ENCODE results near the gene NLRP4.

The NLRP4 gene, protein sequence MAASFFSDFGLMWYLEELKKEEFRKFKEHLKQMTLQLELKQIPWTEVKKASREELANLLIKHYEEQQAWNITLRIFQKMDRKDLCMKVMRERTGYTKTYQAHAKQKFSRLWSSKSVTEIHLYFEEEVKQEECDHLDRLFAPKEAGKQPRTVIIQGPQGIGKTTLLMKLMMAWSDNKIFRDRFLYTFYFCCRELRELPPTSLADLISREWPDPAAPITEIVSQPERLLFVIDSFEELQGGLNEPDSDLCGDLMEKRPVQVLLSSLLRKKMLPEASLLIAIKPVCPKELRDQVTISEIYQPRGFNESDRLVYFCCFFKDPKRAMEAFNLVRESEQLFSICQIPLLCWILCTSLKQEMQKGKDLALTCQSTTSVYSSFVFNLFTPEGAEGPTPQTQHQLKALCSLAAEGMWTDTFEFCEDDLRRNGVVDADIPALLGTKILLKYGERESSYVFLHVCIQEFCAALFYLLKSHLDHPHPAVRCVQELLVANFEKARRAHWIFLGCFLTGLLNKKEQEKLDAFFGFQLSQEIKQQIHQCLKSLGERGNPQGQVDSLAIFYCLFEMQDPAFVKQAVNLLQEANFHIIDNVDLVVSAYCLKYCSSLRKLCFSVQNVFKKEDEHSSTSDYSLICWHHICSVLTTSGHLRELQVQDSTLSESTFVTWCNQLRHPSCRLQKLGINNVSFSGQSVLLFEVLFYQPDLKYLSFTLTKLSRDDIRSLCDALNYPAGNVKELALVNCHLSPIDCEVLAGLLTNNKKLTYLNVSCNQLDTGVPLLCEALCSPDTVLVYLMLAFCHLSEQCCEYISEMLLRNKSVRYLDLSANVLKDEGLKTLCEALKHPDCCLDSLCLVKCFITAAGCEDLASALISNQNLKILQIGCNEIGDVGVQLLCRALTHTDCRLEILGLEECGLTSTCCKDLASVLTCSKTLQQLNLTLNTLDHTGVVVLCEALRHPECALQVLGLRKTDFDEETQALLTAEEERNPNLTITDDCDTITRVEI

GRCh38 chr19:55836340-55836739, at the start of gene NLRP4:
Gene NLRP4 (plus strand): TSS chr19:55836540. CDS start chr19:55852081, 15,541 bp downstream.
- DNase-seq: no peak

- no peak for DNase-seq
These were observed 41.3 kb upstream of the NLRP4 start for GRCh38 chr19:55795021-55795420.

- DNase-seq: no peak
These were observed 34.9 kb upstream of the NLRP4 start for GRCh38 chr19:55801416-55801815.

DNA sequence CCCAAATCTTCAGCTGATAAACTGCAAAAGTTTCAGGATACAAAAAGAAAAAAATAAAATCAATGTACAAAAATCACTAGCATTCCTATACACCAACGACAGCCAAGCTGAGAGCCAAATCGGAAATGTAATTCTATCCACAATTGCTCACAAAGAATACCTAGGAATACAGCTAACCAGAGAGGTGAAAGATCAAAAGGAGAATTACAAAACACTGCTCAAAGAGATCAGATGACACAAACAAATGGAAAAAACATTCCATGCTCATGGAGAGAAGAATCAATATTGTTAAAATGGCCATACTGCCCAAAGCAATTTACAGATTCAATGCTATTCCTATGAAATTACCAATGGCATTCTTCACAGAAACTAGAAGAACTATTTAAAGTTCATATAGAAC, 34.1 kb upstream of the NLRP4 start:
- no peak for DNase-seq

DNA sequence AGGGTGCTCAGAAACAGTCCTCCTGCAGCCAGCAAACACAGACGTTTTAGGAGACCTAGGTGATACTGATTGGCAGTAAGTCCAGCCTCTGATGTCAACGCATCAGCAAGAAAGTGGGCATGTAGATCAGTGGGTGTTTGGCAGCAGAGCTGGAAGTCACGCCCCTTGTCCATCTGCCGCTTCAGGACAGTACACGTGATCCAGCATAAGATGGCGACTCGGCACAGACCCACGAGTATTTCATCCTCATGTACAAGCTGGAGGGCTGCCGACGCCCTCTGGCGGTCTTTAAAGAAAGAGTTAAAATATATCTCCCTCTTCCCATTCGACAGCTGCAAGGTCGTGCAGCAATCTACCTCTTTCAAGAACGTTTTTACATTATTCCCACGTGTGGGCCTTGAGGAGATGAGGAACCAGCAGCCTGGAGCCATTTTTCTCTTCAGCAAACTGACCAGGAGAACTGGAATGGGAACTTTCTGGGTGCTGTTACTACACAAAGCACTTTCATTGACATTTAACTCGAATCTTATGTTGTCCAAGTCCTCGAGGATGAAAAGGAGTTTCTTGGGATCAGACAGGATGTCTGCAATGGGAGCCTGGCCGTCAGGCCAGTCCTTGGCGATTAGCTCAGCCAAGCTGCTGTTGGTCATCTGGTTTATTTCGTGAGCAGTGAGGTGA, 26.8 kb upstream of the NLRP4 start:
- DNase-seq: peak; percentile 50

GRCh38 chr19:55811340-55811739, 25.0 kb upstream of the NLRP4 start:
- no peak for DNase-seq

DNA sequence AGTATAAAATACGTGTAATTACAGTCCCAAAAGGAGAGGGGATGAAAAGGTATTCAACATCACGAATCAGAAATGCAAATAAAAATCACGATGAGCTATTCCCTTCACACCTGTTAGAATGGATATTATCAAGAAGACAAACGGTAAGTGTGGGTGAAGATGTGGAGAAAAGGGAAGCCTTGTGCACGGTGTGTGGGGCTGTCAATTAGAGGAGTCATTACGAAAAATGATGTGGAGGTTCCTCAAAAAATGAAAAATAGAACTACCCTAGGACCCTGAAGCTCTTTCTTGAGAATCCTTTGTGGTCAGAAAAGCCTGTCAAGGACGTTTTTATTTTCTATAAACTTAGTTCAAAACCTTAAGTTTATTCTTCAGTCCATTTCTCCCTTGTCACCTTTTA, 23.9 kb upstream of the NLRP4 start:
- no peak for DNase-seq

DNA sequence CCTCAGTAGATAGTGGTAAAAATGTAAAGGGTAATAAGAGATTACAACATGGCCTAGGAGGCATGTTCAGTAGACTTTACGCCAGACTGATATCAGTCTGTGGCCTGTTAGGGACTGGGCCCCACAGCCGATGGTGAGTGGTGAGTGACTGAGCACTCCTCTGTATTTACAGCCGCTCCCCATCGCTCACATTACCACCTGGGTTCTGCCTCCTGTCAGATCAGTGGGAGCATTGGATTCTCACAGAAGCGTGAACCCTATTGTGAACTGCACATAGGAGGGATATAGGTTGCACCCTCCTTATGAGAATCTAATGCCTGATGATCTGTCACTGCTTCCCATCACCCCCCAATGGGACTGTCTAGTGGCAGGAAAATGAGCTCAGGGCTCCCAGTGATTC, 22.4 kb upstream of the NLRP4 start:
- DNase-seq: no peak

- DNase-seq: no peak
These were observed 16.3 kb upstream of the NLRP4 start for GRCh38 chr19:55820037-55820436.

GRCh38 chr19:55830656-55831055, 5.7 kb upstream of the NLRP4 start:
- no peak for DNase-seq

- DNase-seq: no peak
These were observed 4.5 kb upstream of the NLRP4 start, which contains the start of gene NLRP11 for GRCh38 chr19:55831846-55832245. Gene NLRP11 (minus strand): TSS chr19:55831999. CDS start chr19:55818174, 13,825 bp downstream.

GRCh38 chr19:55832676-55833075, 3.7 kb upstream of the NLRP4 start:
- DNase-seq: no peak

DNA sequence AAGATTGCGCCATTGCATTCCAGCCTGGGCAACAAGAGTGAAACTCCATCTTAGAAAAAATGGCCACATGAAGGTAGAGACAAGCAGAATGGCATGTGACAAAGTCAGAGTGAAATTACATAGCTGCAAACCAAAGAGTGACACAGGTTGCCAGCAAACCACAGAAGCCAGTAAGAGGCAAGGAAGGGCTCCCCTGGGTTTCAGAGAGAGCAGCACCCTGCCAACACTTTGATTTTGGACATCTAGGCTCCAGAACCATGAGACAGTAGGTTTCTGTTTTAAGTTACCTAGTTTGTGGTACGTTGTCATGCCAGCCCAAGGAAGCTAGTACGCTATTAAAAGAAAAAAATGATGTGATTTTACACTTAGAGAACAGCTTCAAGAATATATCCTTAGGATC, 1.9 kb downstream of the NLRP4 start:
- DNase-seq: no peak

GRCh38 chr19:55838906-55839305, 2.6 kb downstream of the NLRP4 start:
- no peak for DNase-seq

- no peak for DNase-seq
These were observed 18.8 kb downstream of the NLRP4 start for GRCh38 chr19:55855160-55855559.

GRCh38 chr19:55857149-55857548, 20.8 kb downstream of the NLRP4 start:
- DNase-seq: no peak

DNA sequence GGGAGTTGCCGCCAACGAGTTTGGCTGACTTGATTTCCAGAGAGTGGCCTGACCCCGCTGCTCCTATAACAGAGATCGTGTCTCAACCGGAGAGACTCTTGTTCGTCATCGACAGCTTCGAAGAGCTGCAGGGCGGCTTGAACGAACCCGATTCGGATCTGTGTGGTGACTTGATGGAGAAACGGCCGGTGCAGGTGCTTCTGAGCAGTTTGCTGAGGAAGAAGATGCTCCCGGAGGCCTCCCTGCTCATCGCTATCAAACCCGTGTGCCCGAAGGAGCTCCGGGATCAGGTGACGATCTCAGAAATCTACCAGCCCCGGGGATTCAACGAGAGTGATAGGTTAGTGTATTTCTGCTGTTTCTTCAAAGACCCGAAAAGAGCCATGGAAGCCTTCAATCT, 21.6 kb downstream of the NLRP4 start:
- DNase-seq: no peak

GRCh38 chr19:55858401-55858800, 22.1 kb downstream of the NLRP4 start:
- DNase-seq: no peak

GRCh38 chr19:55858969-55859368, 22.6 kb downstream of the NLRP4 start:
- DNase-seq: no peak

DNA sequence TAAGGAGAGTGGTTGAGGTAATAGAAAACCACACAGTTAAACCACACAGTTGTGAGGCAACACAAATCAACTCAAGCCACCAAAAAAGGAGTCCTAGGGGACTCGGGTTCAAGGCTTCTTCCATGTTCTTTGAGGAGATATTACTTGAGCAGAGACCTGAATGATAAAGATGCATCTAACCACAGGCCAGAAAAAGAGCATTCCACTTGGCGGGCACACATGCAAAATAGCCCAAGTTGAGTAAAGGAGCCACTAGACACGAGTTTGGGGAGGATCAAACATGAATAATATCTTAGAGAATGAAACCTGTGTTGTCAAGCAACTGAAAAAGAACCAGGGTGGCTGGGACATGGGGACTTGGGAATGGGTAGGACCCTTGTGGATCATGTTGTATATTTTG, 30.2 kb downstream of the NLRP4 start:
- no peak for DNase-seq

GRCh38 chr19:55867101-55867500, 30.8 kb downstream of the NLRP4 start:
- DNase-seq: no peak

DNA sequence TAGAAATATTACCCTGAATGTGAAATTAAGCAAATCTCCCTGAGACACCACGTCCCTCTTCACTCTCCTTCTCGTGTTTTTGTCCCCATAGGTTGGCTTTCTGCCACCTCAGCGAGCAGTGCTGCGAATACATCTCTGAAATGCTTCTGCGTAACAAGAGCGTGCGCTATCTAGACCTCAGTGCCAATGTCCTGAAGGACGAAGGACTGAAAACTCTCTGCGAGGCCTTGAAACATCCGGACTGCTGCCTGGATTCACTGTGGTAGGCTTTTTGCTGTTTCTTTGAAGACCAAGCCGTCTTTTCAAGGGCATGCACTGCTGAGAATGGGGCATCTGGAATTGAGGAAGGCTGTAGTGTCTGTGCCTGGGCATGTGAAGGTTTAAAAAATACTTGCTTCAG, 34.4 kb downstream of the NLRP4 start:
- DNase-seq: no peak

DNA sequence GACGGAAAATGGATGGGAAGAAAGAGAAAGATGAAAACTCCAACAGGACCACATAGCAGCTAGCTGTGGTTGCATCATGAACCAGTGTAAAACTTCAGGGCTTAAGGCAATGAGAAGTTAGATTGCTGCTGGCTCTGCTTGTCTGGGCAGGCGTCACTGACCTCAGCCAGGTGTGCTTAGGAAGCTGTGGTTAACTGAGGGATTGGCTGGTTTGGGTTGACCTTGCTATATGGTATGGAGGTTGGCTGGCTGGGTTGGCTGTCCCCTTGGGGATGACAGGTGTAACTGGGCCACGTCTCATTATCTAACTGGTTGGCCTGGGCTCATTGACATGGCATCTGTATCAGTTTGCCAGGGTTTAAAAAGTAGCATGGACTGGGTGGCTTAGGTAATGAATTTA, 40.9 kb downstream of the NLRP4 start:
- DNase-seq: no peak

Measured in activated CD4-positive, alpha-beta T cell treated with anti-CD3 and anti-CD28 coated beads, Interleukin-10, Interleukin-2, amounts not matched to agents 100 ng/mL and 50 ng/mL, durations not matched to agents 16 hours and 8 hours (primary cell).